Hepatocyte (in vitro differentiated cells): Measurements from ENCODE around the gene DEFB127. TPM values are rescaled to one million over a fixed set of nuclear protein-coding genes. Genes with fewer than 3 reads are reported as not detected.
"Not testable (repeated sequence)": the region's sequence is repeated elsewhere in the genome, so short reads cannot be mapped to it uniquely, and the experiment has no call there.

Experiments
- DNase-seq: peaks from one replicate; pipeline ENCODE4 v3.0.0-alpha.2; 2016; ENCODE audit warnings: low spot score
- H2AFZ ChIP-seq: fragments of 200-600 bp; sonication (generic); 2 replicates; pipeline ENCODE4 v1.6.0; 2016; ENCODE audit warnings: antibody characterized with exemption, mild to moderate bottlenecking
- H3K27ac ChIP-seq: fragments of 200-600 bp; sonication (generic); 2 replicates; pipeline ENCODE4 v1.5.1; 2016; ENCODE audit warnings: mild to moderate bottlenecking
- H3K27me3 ChIP-seq: fragments of 200-600 bp; sonication (generic); 2 replicates; pipeline ENCODE4 v1.6.1; 2016
- H3K36me3 ChIP-seq: fragments of 200-600 bp; sonication (generic); replicated peaks from 2 replicates; pipeline ENCODE4 v1.5.1; 2016; ENCODE audit warnings: low read depth; ENCODE audit not compliant: insufficient read depth
- H3K4me1 ChIP-seq: fragments of 200-600 bp; sonication (generic); 2 replicates; pipeline ENCODE4 v1.5.1; 2016; ENCODE audit warnings: mild to moderate bottlenecking, moderate library complexity; ENCODE audit not compliant: insufficient read depth
- H3K4me2 ChIP-seq: fragments of 200-600 bp; sonication (generic); 2 replicates; pipeline ENCODE4 v1.6.0; 2016
- H3K4me3 ChIP-seq: fragments of 200-600 bp; sonication (generic); 2 replicates; pipeline ENCODE4 v1.5.1; 2016; ENCODE audit warnings: mild to moderate bottlenecking
- H3K79me2 ChIP-seq: fragments of 200-600 bp; sonication (generic); 2 replicates; pipeline ENCODE4 v1.6.0; 2017; ENCODE audit warnings: mild to moderate bottlenecking
- H3K9me2 ChIP-seq: fragments of 200-600 bp; sonication (generic); replicated peaks from 2 replicates; pipeline ENCODE4 v1.6.0; 2017; ENCODE audit warnings: mild to moderate bottlenecking; ENCODE audit not compliant: insufficient read depth
- H3K9me3 ChIP-seq: fragments of 200-600 bp; sonication (generic); 2 replicates; pipeline ENCODE4 v1.5.1; 2016; ENCODE audit warnings: low read depth, mild to moderate bottlenecking
- H4K20me1 ChIP-seq: fragments of 200-600 bp; sonication (generic); 2 replicates; pipeline ENCODE4 v1.6.0; 2016; ENCODE audit warnings: mild to moderate bottlenecking; ENCODE audit not compliant: insufficient read depth, poor library complexity, severe bottlenecking
- CTCF ChIP-seq: fragments of 200-600 bp; sonication (generic); IDR thresholded peaks from 2 replicates; pipeline ENCODE4 v1.5.1; 2016; ENCODE audit warnings: antibody characterized with exemption, mild to moderate bottlenecking; ENCODE audit not compliant: poor library complexity
- EZH2 ChIP-seq: fragments of 200-600 bp; sonication (generic); IDR thresholded peaks from 2 replicates; pipeline ENCODE4 v1.6.1; 2016; ENCODE audit warnings: antibody characterized with exemption, mild to moderate bottlenecking, borderline replicate concordance
- EZH2phosphoT487 ChIP-seq: fragments of 200-600 bp; sonication (generic); IDR thresholded peaks from one replicate; pipeline ENCODE4 v1.6.1; 2018; ENCODE audit warnings: antibody characterized with exemption, mild to moderate bottlenecking, low read depth, moderate library complexity; ENCODE audit not compliant: unreplicated experiment, severe bottlenecking
- WGBS: methylation state at CpG from one replicate; pipeline ENCODE4 v1.1.6; 2016; ENCODE audit warnings: low lambda C conversion rate; ENCODE audit errors: missing lambda C conversion rate; 5-methylcytosine and 5-hydroxymethylcytosine counted together
- polyA plus RNA-seq: library from polyadenylated mRNA; unstranded; fragments of >200 nt; fragmentation: Nextera tagmentation; extraction: Ambion mirVana; gene quantifications from 2 replicates; pipeline ENCODE4 v1.2.1, GENCODE V29; 2016
- total RNA-seq: library from RNA; depleted of rRNA; stranded (reverse); fragments of >200 nt; gene quantifications from 2 replicates; pipeline ENCODE4 v1.2.3, GENCODE V29; 2014

Gene DEFB127, protein sequence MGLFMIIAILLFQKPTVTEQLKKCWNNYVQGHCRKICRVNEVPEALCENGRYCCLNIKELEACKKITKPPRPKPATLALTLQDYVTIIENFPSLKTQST
- not detected in 2 replicates for total RNA-seq
- polyA plus RNA-seq, result not detected in 2 replicates

DNA sequence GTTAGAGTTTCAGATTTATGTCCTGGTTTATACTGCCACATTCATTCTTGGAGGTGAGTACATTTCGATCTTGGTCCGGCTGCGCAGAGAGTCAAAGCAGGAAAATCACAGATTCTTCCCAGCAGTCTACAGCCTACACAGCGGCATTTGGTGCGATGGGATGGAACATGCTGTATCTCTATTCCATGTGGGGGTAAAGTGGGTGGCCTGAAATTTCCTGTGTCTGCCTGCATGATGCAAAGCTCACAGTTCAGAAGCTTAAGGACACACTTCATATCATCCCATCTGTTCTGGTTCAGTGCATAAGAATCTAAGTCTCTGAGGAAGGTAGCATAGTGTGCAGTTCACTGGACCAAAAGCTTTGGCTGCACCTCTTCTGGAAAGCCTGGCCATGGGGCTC lies at the start of gene DEFB127:
Gene DEFB127, plus strand, starts transcription at position 301 of the 400 bp plus-strand sequence. Its CDS starts 91 bp downstream, at position 392.
- H3K27ac ChIP-seq, result no peak within 1 kb of the TSS
- no peaks in the 10 kb centered on the region for H3K27me3 ChIP-seq
- no peak within 1 kb of the TSS for H3K4me3 ChIP-seq
- H3K4me1 ChIP-seq, result no peaks in the 10 kb centered on the region
- DNase-seq, result no peak
- H3K36me3 ChIP-seq, result no peaks in the 10 kb centered on the region
- H3K9me2 ChIP-seq, result no peaks in the 10 kb centered on the region
- 96% methylated on average over 5 of the region's 5 CpGs for WGBS
- no peaks in the 10 kb centered on the region for H3K79me2 ChIP-seq
- no peaks in the 10 kb centered on the region for H3K9me3 ChIP-seq
- TF ChIP-seq EZH2phosphoT487, result no peak
- no peak for TF ChIP-seq EZH2
- TF ChIP-seq CTCF, result no peak
- no peaks in the 10 kb centered on the region for H4K20me1 ChIP-seq
- no peak within 1 kb of the TSS for H3K4me2 ChIP-seq
- H2AFZ ChIP-seq, result no peak within 1 kb of the TSS

GRCh38 chr20:112396-112795 lies 44.9 kb upstream of the DEFB127 start:
- no peak overlapping the region for H3K27ac ChIP-seq
- no peak overlapping the region for H2AFZ ChIP-seq
- TF ChIP-seq EZH2phosphoT487, result no peak
- no peak for TF ChIP-seq EZH2
- TF ChIP-seq CTCF, result no peak
- H3K4me2 ChIP-seq, result no peak overlapping the region
- H4K20me1 ChIP-seq, result no peaks in the 10 kb centered on the region
- no peaks in the 10 kb centered on the region for H3K36me3 ChIP-seq
- no peaks in the 10 kb centered on the region for H3K79me2 ChIP-seq
- no peaks in the 10 kb centered on the region for H3K9me3 ChIP-seq
- no peak for DNase-seq
- H3K27me3 ChIP-seq, result no peaks in the 10 kb centered on the region
- no peaks in the 10 kb centered on the region for H3K4me1 ChIP-seq
- H3K9me2 ChIP-seq, result no peaks in the 10 kb centered on the region
- H3K4me3 ChIP-seq, result no peak overlapping the region

GRCh38 chr20:117518-117917 lies 39.7 kb upstream of the DEFB127 start:
- Histone ChIP-seq H3K4me3 (no peak overlapping the region), H4K20me1 (no peaks in the 10 kb centered on the region), H3K36me3 (no peaks in the 10 kb centered on the region), H3K4me1 (no peaks in the 10 kb centered on the region), H3K4me2 (no peak overlapping the region), H3K27me3 (no peaks in the 10 kb centered on the region), H3K79me2 (no peaks in the 10 kb centered on the region), H3K27ac (no peak overlapping the region), H2AFZ (no peak overlapping the region), H3K9me3 (no peaks in the 10 kb centered on the region), H3K9me2 (no peaks in the 10 kb centered on the region)
- no peak for DNase-seq
- TF ChIP-seq EZH2phosphoT487 (no peak), CTCF (no peak), EZH2 (no peak)

DNA sequence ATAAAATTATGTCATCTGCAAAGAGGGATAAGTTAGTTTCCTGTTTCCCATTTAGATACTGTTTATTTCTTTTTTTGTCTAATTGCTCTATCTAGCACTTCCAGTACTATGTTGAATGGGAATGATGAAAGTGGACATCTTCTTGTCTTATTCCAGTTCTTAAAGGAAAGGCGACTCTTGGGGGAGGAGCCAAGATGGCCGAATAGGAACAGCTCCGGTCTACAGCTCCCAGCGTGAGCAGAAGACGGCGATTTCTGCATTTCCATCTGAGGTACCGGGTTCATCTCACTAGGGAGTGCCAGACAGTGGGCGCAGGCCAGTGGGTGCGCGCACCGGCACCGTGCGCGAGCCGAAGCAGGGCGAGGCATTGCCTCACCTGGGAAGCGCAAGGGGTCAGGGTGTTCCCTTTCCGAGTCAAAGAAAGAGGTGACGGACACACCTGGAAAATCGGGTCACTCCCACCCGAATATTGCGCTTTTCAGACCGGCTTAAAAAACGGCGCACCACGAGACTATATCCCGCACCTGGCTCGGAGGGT lies 27.4 kb upstream of the DEFB127 start:
- not testable (repeated sequence) for H3K36me3 ChIP-seq, H3K4me3 ChIP-seq, H3K27ac ChIP-seq, H3K4me2 ChIP-seq, DNase-seq, H3K9me2 ChIP-seq, H4K20me1 ChIP-seq, H3K27me3 ChIP-seq, H3K4me1 ChIP-seq, H2AFZ ChIP-seq, H3K9me3 ChIP-seq, H3K79me2 ChIP-seq
- WGBS, result 87% methylated on average over 23 of the region's 28 CpGs
